H9 (cell line): ENCODE data around the gene COPS8. TPM values are rescaled to one million over a fixed set of nuclear protein-coding genes. Genes with fewer than 3 reads are reported as not detected.

Experiments used
- DNase-seq: peaks from one replicate; pipeline ENCODE4 v3.0.0-alpha.2; 2017
- H2AFZ ChIP-seq: one replicate; pipeline ENCODE4 v1.6.1; 2013; ENCODE audit warnings: mild to moderate bottlenecking, low read length, control low read depth, moderate library complexity
- H2AK5ac ChIP-seq: 2 replicates; pipeline ENCODE4 v1.6.1; 2013; ENCODE audit warnings: low read length, control low read depth, mixed read lengths; ENCODE audit not compliant: insufficient read length
- H2BK120ac ChIP-seq: one replicate; pipeline ENCODE4 v1.6.1; 2013; ENCODE audit warnings: low read depth, mild to moderate bottlenecking, low read length, control low read depth, inconsistent platforms; ENCODE audit not compliant: poor library complexity, severe bottlenecking
- H2BK12ac ChIP-seq: 2 replicates; pipeline ENCODE4 v1.6.1; 2013; ENCODE audit warnings: low read length, control low read depth, mixed read lengths, low read depth; ENCODE audit not compliant: insufficient read length
- H2BK15ac ChIP-seq: 2 replicates; pipeline ENCODE4 v1.6.1; 2013; ENCODE audit warnings: low read depth, low read length, control low read depth
- H2BK20ac ChIP-seq: one replicate; pipeline ENCODE4 v1.6.1; 2013; ENCODE audit warnings: low read depth, mild to moderate bottlenecking, low read length, control low read depth, inconsistent platforms; ENCODE audit not compliant: poor library complexity, severe bottlenecking
- H2BK5ac ChIP-seq: 2 replicates; pipeline ENCODE4 v1.6.1; 2013; ENCODE audit warnings: low read length, control low read depth, mixed read lengths; ENCODE audit not compliant: insufficient read length
- H3K14ac ChIP-seq: 2 replicates; pipeline ENCODE4 v1.6.1; 2013; ENCODE audit warnings: low read length, control low read depth; ENCODE audit not compliant: insufficient read depth
- H3K18ac ChIP-seq: 2 replicates; pipeline ENCODE4 v1.6.1; 2013; ENCODE audit warnings: low read depth, mild to moderate bottlenecking, mixed read lengths, low read length, control low read depth; ENCODE audit not compliant: insufficient read length
- H3K23ac ChIP-seq: 2 replicates; pipeline ENCODE4 v1.6.1; 2013; ENCODE audit warnings: low read length, control low read depth, mixed read lengths, low read depth; ENCODE audit not compliant: insufficient read length
- H3K23me2 ChIP-seq: 2 replicates; pipeline ENCODE4 v1.6.1; 2013; ENCODE audit warnings: low read depth, mild to moderate bottlenecking, mixed read lengths, low read length, control low read depth; ENCODE audit not compliant: insufficient read length, poor library complexity, severe bottlenecking
- H3K27ac ChIP-seq: 2 replicates; pipeline ENCODE4 v1.5.1; 2013; ENCODE audit warnings: low read length, control low read depth, mixed read lengths, low read depth; ENCODE audit not compliant: insufficient read length
- H3K27me3 ChIP-seq: 2 replicates; pipeline ENCODE4 v1.6.1; 2013; ENCODE audit warnings: low read length, control low read depth, inconsistent platforms; ENCODE audit not compliant: insufficient read depth
- H3K4ac ChIP-seq: 2 replicates; pipeline ENCODE4 v1.6.1; 2013; ENCODE audit warnings: low read depth, mild to moderate bottlenecking, control low read depth, inconsistent platforms, low read length, moderate library complexity
- H3K4me1 ChIP-seq: 2 replicates; pipeline ENCODE4 v1.6.1; 2013; ENCODE audit warnings: low read length, control low read depth, inconsistent platforms; ENCODE audit not compliant: insufficient read depth
- H3K4me2 ChIP-seq: 2 replicates; pipeline ENCODE4 v1.6.1; 2013; ENCODE audit warnings: low read length, control low read depth, mixed read lengths; ENCODE audit not compliant: insufficient read length, insufficient read depth
- H3K56ac ChIP-seq: 2 replicates; pipeline ENCODE4 v1.6.1; 2013; ENCODE audit warnings: low read depth, mild to moderate bottlenecking, mixed read lengths, low read length, control low read depth; ENCODE audit not compliant: insufficient read length
- H3K79me1 ChIP-seq: 2 replicates; pipeline ENCODE4 v1.6.1; 2013; ENCODE audit warnings: low read depth, mild to moderate bottlenecking, moderate library complexity, low read length, control low read depth, inconsistent platforms; ENCODE audit not compliant: insufficient read depth, poor library complexity, severe bottlenecking
- H3K79me2 ChIP-seq: 2 replicates; pipeline ENCODE4 v1.6.1; 2013; ENCODE audit warnings: low read length, control low read depth, inconsistent platforms; ENCODE audit not compliant: insufficient read depth
- H3K9ac ChIP-seq: 2 replicates; pipeline ENCODE4 v1.6.1; 2013; ENCODE audit warnings: low read length, control low read depth, mixed read lengths; ENCODE audit not compliant: insufficient read length; ENCODE audit errors: extremely low read depth
- H3K9me3 ChIP-seq: one replicate; pipeline ENCODE4 v1.6.1; 2013; ENCODE audit warnings: low read depth, low read length, inconsistent platforms; ENCODE audit not compliant: control insufficient read depth
- H3T11ph ChIP-seq: one replicate; pipeline ENCODE4 v1.6.1; 2013; ENCODE audit warnings: mild to moderate bottlenecking, low read length, control low read depth, inconsistent platforms
- H4K20me1 ChIP-seq: one replicate; pipeline ENCODE4 v1.6.1; 2013; ENCODE audit not compliant: control insufficient read depth, insufficient read length, insufficient read depth
- H4K5ac ChIP-seq: 2 replicates; pipeline ENCODE4 v1.6.1; 2013; ENCODE audit warnings: low read depth, mild to moderate bottlenecking, mixed read lengths, low read length, control low read depth; ENCODE audit not compliant: insufficient read length
- H4K8ac ChIP-seq: replicated peaks from 2 replicates; pipeline ENCODE4 v1.6.1; 2013; ENCODE audit warnings: low read length, control low read depth, mixed read lengths, low read depth; ENCODE audit not compliant: insufficient read length
- H4K91ac ChIP-seq: 2 replicates; pipeline ENCODE4 v1.6.1; 2013; ENCODE audit warnings: low read depth, mild to moderate bottlenecking, moderate library complexity, mixed read lengths, low read length, control low read depth; ENCODE audit not compliant: insufficient read length
- H3K27ac Mint-ChIP-seq, 3 experiments: 2 replicates in 2 of 3; 3 replicates in 1 of 3; pipeline ENCODE4 v1.8.0; 2020 to 2021; ENCODE audit warnings: mixed read lengths in 3 of 3, mild to moderate bottlenecking in 1 of 3, moderate library complexity in 1 of 3
- H3K27me3 Mint-ChIP-seq: 2 replicates; pipeline ENCODE4 v1.8.0; 2021; ENCODE audit warnings: low read depth, mild to moderate bottlenecking, moderate library complexity, mixed read lengths
- H3K36me3 Mint-ChIP-seq, 3 experiments: 2 replicates in 2 of 3; 3 replicates in 1 of 3; pipeline ENCODE4 v1.8.0; 2020 to 2021; ENCODE audit warnings: low read depth in 3 of 3, mixed read lengths in 3 of 3; ENCODE audit not compliant: insufficient read depth in 1 of 3
- H3K4me1 Mint-ChIP-seq, 2 experiments: 2 replicates each; pipeline ENCODE4 v1.8.0; 2020; ENCODE audit warnings: mixed read lengths in 2 of 2
- H3K4me3 Mint-ChIP-seq, 2 experiments: 2 replicates in 1 of 2; 3 replicates in 1 of 2; pipeline ENCODE4 v1.8.0; 2020 to 2021; ENCODE audit warnings: mild to moderate bottlenecking in 2 of 2, mixed read lengths in 2 of 2, moderate library complexity in 1 of 2
- H3K9me3 Mint-ChIP-seq, 2 experiments: 2 replicates in 1 of 2; 3 replicates in 1 of 2; pipeline ENCODE4 v1.8.0; 2020; ENCODE audit warnings: mild to moderate bottlenecking in 2 of 2, mixed read lengths in 2 of 2, moderate library complexity in 1 of 2
- CTCF ChIP-seq: fragments of 200-600 bp; sonication (generic); conservative IDR thresholded peaks from 3 replicates; pipeline ENCODE4 v1.8.0; 2021; ENCODE audit warnings: antibody characterized with exemption, mild to moderate bottlenecking
- WGBS: extraction: QIAGEN DNeasy Blood & Tissue Kit; methylation state at CpG from one replicate; pipeline ENCODE4 v1.1.7; 2013; ENCODE audit warnings: missing lambda C conversion rate, low lambda C conversion rate, mixed read lengths; ENCODE audit not compliant: insufficient read length; ENCODE audit errors: extremely low coverage; 5-methylcytosine and 5-hydroxymethylcytosine counted together
- total RNA-seq: library from RNA; stranded (reverse); gene quantifications from 2 replicates; pipeline ENCODE4 v1.2.1, GENCODE V29; 2021

The COPS8 gene
- total RNA-seq, 1 experiment from 2014 or later: 65.2 TPM

- H2BK15ac ChIP-seq: no peak overlapping the region
- no peak overlapping the region for H3K23ac ChIP-seq
- no peaks in the 10 kb centered on the region for H4K20me1 ChIP-seq
- H2AK5ac ChIP-seq: no peak overlapping the region
- no peak for DNase-seq
- H3K27ac ChIP-seq: no peak overlapping the region
- Mint-ChIP-seq H3K36me3 (no peaks in the 10 kb centered on the region), H3K4me3 (no peak overlapping the region), H3K27ac (no peak overlapping the region), H3K9me3 (no peaks in the 10 kb centered on the region), H3K27me3 (peaks cover 2% of the 10 kb centered on the region; the same call in 1 of the 2 replicates), H3K4me1 (peaks cover 9 to 20% of the 10 kb centered on the region in 2 experiments)
- H4K8ac ChIP-seq: no peak overlapping the region
- H3K79me2 ChIP-seq: no peaks in the 10 kb centered on the region
- no CpG with 5 or more reads among the region's 24 CpGs for WGBS
- H2AFZ ChIP-seq: no peak overlapping the region
- H2BK20ac ChIP-seq: no peak overlapping the region
- H3T11ph ChIP-seq: no peak overlapping the region
- no peaks in the 10 kb centered on the region for H3K23me2 ChIP-seq
- no peaks in the 10 kb centered on the region; the same call in 1 of the 2 replicates for H3K4me1 ChIP-seq
- no peaks in the 10 kb centered on the region for H3K9me3 ChIP-seq
- H2BK12ac ChIP-seq: no peak overlapping the region
- no peak overlapping the region for H3K14ac ChIP-seq
- H3K27me3 ChIP-seq: no peaks in the 10 kb centered on the region
- no peak overlapping the region for H3K56ac ChIP-seq
- no peaks in the 10 kb centered on the region for H3K79me1 ChIP-seq
- no peak overlapping the region for H2BK5ac ChIP-seq
- H4K5ac ChIP-seq: no peak overlapping the region
- no peak overlapping the region for H2BK120ac ChIP-seq
- H4K91ac ChIP-seq: no peak overlapping the region
- no peak overlapping the region for H3K18ac ChIP-seq
- H3K4me2 ChIP-seq: no peak overlapping the region
- no peak overlapping the region for H3K9ac ChIP-seq
- no peak for TF ChIP-seq CTCF
- no peak overlapping the region for H3K4ac ChIP-seq
These were observed 21.3 kb upstream of the COPS8 start for GRCh38 chr2:237064203-237065070.
